M059J (cell line): ENCODE measurements around the gene BABAM2. TPM values are rescaled to one million over a fixed set of nuclear protein-coding genes. Genes with fewer than 3 reads are reported as not detected.
A peak's percentile ranks its signal among the peaks of the same experiment; 100 is the strongest.
"Not testable (repeated sequence)": the region's sequence is repeated elsewhere in the genome, so short reads cannot be mapped to it uniquely, and the experiment has no call there.

ENCODE experiments used
- DNase-seq: peaks from one replicate; pipeline ENCODE4 v3.0.0-alpha.2; 2012; ENCODE audit warnings: low read depth
- total RNA-seq: library from RNA; depleted of rRNA; stranded (reverse); fragments of >200 nt; shearing (Covaris generic); gene quantifications from 2 replicates; pipeline ENCODE4 v1.2.3, GENCODE V29; 2014

BABAM2 gene
- total RNA-seq, 1 experiment from 2014 or later, result 41.8 TPM

DNA sequence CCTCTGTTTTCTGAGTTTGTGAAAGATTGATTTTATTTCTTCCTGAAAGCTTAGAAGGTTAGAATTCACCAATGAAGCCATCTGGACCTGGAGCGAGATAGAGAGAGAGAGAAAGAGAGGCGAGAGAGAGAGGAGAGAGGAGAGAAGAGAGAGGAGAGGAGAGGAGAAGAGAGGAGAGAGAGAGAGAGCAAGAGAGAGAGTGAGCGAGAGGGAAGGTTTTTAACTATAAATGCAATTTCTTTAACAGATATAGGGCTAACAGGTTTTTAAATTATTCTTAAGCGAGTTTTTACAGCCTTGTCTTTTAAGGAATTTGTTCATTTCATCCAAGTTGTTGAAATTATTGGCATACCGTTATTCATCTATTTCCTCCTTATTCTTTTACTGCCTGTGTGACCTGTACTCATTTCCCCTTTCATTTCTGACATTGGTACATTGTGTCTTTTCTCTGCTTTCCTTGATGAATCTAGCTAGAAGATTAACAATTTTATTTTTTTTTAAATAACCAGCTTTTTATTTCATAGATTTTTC, 56.1 kb downstream of the BABAM2 start:
- DNase-seq, result no peak

DNA sequence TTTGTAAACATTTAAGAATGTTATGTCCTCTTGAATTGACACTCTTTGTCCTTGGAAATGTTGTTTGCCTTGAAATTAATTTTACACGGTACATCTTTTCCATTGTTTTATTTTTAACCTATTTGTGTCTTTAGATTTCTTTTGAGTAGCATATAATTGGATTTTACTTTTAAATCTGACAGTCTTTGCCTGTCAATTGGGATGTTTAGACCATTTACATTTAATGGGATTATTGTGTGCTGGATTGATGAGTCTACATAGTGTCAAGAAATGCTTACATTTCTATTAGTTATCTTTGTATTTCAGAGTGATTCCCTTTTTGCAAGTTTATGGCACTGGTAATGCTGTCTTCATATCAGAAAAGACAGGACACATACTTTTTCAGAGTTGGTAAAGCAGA, 61.5 kb downstream of the BABAM2 start:
- no peak for DNase-seq

DNA sequence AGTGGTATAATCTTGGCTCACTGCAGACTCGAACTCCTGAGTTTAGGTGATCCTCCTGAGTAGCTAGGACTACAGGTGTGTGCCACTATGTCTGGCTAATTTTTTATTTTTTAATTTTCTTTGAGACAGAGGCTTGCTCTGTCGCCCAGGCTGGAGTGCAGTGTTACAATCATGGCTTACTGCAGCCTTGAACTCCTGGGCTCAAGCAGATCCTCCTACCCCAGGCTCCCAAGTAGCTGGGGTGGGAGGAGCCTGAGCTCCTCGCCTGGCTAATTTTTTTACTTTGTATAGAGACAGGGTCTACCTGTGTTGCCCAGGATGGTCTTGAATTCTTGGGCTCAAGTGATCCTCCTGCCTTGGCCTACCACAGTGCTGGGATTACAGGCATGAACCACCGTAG, 62.5 kb downstream of the BABAM2 start:
- DNase-seq, result no peak

DNA sequence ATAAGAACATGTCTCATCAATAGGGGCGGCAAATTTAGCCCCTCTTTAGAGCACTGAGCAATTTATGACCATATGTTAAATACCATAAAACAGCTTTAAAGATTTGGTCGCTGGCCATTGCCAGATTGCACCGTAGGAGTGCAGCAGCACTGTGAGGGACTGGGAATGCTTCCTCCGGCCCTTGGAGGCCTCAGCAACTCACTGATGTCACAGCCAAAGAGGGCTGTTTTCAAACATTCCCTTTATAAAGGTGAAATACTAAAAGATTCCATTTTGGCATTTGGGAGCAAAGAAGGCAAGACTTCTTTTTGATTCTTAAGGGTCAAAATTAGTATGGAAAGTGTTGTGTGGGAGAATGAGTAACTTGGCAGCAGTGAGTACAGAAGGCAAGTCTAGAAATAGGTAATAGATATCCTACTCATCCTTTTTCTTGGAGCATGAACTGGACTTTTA, 63.7 kb downstream of the BABAM2 start:
- DNase-seq, result peak; percentile 54

DNA sequence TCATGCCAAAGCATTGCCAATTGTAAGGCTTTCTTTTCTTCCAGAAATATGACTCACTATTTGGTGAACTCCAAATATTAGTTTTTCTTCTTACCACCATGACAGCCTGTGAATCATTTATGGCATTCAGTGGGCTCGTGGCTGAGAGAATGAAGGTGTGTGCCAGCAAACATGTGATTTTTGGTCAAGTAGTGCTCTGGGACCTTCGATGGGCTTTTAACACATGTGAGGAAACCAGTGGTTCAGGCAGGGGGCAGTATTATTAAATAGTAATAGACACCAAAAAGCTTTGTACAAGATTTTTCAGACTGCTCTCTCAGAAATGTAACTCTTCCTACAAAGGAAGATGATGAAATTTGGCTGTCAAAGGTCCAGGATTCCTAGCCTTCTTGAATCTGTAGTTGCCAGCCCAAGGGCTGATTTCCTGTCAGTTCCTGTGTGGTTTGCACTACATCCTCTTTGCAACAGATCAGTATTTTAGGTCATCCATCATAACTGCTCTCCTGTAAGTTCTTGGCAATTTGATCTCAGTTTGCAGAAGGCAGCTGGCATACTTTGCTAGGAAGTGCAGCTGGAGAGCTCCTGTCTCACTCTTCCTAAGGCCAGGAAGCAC, 64.3 kb downstream of the BABAM2 start:
- DNase-seq, result peak; percentile 97

DNA sequence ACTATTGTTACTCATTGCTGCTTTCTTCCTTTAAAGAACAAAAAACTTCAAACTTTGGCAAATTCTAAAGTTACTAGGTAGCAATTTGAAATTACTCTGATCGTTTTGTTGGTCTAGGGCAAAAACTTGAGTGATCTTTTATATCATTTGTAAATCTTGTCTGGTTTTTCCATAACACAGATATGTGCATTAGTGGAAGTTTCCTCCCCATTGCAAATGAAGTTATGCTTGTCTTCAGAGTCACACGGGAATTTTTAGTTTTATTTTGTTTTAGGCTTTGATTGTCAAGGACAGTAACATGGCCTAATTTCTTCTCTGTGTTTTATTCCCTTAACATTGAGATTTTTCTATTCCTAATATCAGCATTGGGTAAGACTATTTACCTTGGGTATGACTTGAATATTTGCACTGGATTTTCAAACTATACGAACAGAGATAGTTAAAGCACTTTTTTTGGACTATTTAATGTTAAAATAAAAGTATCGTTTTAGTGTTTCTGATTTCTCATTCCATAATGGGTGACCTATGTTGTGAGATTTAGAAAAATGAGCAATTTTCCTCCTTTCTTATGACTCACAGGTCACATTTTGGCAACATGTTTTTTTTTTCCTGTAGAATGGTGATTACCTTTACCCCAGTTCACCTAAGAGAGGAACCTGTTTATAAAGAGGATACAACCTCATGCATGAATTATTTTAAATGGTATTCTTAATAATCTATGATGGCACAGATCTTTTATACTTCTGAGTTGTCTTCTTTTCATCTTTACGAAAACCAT, 65.0 kb downstream of the BABAM2 start:
- DNase-seq, result peak; percentile 51

DNA sequence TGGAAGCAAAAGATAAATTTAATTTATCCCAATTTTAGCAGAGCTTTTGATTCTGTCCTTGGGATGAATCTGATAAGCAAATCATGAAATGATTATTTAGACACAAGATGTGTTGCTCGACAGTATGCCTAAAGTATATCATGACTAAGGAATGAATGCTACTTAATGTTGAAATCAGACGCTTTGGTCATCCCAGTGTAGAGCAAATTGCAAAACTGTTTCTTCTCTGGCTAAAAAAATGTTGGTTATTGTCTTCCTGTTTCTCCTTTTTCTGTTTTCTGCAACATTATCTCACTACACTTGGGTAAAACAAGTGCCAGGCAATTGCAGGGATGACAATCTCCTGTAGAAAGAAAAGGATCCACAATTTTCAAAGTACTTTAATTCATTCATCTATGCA, 66.4 kb downstream of the BABAM2 start:
- DNase-seq, result peak; percentile 38

DNA sequence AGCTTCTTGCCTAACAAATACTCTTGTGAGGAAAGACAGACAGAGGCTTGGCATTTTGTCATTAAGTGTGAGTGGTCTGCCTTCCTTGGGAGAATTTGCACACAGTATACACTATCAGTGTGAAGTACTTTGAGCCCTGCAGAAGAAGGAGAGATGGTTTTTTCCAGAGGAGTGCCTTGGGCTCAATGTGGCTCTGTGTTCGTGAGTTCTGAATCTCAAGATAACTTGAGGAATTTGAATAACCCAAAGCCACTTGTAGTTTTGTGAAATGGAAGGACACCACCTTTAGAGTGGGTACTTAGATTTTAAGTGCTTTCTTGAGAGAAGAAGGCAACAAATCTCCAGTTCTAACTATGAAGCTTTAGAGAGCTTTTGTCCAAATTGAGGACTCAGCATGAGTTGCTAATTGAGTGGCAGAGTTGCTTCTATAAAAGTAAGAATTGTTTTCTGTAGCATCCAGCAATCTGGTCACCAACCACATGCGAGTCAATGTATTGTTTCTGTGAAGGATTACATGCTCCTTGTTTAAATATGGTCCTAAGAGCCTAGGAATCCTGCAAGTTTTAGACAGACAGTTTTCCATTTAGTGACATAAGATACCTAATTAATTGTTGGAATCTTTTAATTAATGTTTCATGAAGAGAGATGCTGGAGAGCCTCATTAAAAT, 68.3 kb downstream of the BABAM2 start:
- DNase-seq, result peak; percentile 26

DNA sequence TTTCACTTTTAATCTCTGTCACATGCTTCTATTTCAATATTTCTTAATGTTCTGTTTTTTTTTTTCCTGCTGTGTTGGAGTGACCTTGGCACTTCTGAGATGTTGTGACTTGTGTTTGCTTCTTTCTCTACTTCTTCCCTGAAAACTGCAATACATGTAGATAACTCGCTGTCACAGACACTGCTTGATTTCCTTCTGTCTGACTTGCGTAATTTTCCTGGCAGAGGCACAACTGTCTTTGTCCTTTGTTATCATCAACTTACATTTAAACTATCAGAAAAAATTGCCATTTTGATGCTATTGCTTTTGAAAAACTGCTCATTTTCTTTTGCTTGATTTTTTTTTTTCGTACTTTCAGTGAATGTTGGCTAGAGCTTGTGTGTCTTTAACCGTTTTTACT, 69.0 kb downstream of the BABAM2 start:
- peak; percentile 70 for DNase-seq

DNA sequence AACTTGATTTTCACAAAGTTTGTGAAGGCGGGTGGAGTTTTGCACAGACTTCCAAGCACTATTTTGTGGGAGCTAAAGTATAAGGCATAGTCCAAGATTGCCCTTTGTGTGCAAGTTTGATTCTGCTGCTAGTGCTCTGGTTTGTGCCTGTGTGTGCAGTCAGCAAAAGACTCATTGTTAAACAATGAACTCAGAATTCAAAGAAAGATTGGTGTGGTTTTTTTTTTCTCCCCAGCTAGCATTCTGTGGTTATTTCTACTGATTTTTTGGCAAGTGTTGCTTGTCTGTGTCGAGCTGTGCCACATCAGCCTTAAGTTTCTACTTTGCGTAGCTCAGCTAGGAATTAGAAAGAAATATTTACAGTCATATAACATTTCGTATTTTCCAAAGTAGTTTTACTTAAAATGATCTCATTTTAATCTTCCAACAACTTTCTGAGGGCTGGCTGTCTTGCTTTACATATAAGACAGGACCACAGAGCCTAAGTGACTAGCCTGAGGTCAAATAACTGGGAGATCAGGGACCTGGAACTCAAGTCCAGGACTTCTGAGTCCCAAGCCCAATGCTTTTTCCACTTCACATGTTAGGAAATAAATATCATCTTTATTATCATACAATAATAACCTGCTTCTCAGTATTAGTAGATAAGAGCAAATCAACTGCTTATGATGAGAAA, 69.8 kb downstream of the BABAM2 start:
- peak; percentile 93 for DNase-seq

DNA sequence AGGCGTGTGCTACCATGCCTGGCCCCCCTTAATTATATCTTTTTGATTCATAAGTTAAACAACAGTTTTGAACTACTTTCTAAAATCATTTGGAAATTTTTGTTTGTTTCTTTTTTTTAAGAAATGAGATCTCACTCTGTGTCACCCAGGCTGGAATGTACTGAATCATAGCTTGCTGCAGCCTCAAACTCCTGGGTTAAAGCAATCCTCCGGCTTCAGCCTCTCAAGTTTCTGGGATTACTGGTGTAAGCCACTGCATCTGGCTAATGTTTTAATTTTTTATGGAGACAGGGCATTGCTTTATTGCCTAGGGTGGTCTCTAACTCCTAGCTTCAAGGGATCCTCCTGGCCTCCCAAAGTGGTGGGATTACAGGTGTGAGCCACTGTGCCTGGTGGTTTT, 71.5 kb downstream of the BABAM2 start:
- DNase-seq, result peak; percentile 77

DNA sequence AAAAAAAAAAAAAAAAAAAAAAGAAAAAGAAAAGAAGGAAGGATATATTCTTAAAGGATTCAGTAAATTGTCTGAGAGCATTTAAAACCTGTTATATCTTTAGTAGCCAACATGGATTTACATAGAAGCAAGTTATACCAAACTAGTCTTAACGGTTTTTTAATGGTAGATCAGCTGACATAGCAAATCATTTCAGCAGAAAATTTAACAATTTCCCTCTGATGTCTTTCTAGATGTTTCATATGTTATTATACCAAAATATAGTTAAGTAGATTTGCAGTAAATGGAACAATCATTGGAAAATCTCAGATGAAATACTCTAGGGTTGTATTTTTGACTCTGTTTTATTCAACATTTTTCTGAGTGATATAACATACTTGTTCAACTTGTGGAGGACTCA, 72.9 kb downstream of the BABAM2 start:
- DNase-seq, result no peak

DNA sequence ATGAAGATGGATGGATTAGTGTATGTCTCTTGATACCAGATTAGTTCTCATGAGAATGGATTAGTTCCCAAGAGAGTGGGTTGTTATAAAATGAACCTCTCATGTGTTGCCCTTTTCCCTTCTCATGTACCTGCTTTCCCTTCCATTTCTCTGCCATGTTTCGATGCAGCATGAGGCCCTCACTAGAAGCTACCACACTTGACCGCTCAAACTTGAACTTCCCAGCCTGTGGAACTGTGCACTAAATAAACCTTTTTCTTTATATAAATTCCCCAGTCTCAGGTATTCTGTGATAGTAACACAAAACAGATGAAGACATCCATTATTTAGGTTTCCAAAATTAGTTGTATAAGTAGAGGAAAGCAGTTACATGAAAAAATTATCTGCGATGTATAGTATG, 73.5 kb downstream of the BABAM2 start:
- no peak for DNase-seq

DNA sequence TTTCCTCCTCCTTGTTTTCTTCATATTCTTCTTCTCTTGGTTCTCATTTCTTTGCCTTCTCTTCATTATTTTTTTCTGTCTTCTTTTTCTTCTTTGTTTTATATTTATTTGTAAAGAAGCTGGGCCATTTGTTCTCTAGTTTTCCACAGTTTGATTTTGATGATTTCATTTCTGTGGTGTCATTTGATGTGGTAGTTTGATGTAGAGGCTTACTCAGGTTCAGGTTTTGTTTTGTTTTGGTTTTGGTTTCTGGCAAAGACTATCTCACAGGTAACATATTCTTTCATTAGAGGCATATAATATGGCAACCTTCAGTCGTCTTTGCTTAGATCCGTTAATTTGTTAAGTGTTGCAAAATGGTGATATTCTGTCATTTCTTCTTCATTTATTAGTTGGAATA, 75.3 kb downstream of the BABAM2 start:
- DNase-seq, result peak; percentile 42

DNA sequence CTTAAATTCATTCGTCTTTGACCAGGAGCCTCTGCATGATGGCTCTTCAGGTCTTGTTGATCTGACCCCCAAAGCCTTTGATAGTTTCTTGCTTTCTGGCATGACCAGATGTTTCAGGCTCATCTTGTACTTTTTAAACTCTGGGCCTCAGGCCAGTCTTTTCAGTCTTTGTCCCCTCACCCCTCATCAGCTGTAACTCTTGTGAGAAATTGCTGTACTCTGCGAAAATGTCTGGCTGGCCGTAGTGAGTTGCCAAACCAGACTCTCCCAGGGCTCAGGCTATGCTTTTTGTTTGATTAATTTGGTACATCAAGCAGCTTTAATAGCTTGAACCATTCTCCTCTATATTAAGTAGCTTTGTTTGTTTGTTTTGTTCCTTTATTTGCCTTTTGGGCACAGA, 75.9 kb downstream of the BABAM2 start:
- DNase-seq, result peak; percentile 52

DNA sequence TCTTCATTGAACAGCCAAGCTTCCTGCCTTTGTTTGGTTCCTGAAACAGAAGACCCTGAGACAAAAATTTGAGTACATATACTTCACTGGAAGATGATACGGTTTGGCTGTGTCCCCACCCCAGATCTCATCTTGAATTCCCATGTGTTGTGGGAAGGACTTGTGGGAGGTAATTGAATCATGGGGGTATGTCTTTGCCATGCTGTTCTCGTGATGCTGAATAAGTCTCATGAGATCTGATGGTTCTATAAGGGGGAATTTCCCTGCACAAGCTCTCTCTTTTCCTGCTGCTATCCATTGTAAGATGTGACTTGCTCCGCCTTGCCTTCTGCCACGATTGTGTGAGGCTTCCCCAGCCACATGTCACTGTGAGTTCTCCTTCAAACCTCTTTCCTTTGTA, 76.5 kb downstream of the BABAM2 start:
- DNase-seq, result no peak

DNA sequence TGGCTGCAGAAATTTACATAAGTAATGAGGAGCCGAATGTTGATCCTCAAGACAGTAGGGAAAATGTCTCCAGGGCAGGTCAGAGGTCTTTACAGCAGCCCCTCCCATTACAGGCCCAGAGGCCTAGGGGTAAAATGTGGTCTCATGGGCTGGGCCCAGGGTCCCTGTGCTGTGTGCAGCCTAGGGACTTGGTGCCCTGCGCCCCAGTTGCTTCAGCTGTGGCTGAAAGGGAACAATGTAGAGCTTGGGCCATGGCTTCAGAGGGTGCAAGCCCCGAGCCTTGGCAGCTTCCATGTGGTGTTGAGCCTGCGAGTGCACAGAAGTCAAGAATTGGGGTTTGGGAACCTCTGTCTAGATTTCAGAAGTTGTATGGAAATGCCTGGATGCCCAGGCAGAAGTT, 77.5 kb downstream of the BABAM2 start:
- not testable (repeated sequence) for DNase-seq

DNA sequence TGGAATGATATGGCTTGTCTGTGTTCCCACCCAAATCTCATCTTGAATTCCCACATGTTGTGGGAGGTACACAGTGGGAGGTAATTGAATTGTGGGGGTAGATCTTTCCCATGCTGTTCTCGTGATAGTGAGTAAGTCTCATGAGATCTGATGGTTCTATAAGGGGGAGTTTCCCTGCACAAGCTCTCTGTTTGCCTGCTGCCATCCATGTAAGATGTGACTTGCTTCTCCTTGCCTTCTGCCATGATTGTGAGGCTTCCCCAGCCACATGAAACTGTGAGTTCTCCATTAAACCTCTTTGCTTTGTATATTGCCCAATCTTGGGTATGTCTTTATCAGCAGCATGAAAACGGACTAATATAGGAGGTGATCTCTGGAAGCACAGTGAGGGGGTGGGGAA, 78.4 kb downstream of the BABAM2 start:
- DNase-seq, result not testable (repeated sequence)

DNA sequence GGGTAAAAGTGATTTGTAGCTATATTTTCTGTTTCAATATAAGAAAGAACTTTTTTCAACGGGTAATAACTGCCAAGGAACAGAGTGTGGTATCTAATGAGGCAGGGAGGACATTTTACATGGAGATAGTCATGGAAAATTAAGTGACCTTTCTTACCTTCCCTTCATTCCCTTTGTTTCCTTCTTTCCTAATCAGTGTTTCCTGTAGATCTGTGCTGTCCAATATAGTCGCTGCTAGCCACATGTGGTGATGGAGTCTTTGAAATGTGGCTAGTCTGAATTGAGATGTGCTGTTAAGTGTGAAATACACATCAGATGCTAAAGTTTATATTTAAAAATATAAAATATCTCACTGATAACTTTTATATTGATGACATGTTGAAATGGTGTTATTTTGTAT, 81.8 kb downstream of the BABAM2 start:
- no peak for DNase-seq

DNA sequence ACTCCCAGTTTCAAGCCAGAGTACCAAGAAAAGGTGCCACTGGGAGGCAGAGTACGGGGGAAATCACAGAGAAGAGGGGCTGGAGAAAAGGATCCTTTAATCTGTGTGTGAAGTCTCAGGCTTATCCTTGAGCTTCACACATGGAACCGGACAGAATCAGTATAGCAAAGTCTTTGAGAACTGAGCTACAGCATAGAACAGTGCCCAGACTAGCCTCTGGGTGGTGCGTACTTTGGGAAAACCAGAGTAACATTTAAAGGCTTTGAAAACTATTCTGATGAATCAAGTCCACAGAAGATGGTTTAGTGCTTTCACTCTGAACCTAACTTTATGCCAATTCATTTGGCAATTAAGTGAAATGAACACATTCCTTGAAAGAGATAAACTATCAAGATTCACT, 83.1 kb downstream of the BABAM2 start:
- DNase-seq, result peak; percentile 32

DNA sequence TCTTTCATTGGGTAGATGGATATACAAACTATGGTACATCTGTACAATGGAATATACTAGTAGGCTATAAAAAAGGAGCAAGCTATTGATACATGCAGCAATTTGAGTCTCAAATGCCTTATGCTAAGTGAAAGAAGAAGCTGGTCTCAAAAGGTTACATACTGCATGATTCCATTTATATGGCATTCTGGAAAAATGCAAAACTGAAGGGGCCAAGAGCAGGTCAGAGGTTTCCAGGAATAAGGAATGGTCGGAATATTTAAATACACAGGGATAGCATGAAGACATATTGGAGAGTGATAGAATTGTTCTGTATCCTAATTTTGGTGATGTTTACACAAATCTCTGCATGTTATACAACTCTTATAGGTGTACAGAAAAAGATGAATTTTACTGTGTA, 85.8 kb downstream of the BABAM2 start:
- DNase-seq, result no peak

DNA sequence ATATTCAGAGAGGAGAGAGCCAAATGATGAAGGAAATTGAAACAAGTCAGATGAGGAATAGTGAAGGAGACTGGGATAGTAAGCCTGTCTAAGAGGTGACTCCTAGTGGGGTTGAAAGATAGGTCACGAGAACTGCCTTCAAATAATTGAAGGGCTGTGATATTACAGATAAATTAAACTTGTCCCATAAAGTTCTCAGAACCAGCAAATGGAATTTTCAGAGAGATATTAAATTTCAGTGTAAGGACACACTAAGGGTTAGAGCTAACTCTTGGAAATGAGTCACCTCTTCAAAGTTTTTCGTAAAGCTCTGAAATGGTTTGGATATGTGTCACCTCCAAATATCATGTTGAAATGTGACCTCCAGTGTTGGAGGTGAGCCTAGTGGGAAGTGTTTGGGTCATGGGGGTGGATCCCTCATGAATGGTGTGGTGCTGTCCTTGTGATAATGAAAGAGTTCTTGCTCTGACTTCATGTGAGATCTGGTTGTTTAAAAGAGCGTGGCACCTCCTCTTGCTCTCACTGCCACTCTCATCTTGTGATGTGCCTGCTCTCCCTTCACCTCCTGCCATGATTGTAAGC, 87.3 kb downstream of the BABAM2 start:
- peak; percentile 99 for DNase-seq
